Thoracic aorta (tissue), 2 donors: Measurements from ENCODE around the gene MBTPS1. TPM values are rescaled to one million over a fixed set of nuclear protein-coding genes. Genes with fewer than 3 reads are reported as not detected.

Experiments used
- ATAC-seq: fragments of 150-250 bp; one replicate; pipeline ENCODE4 v1.8.0; 2017; ENCODE audit warnings: low read depth; ENCODE audit not compliant: insufficient number of reproducible peaks, low FRiP score
- DNase-seq: peaks from one replicate; pipeline ENCODE4 v3.0.0-alpha.2; 2020; ENCODE audit warnings: low spot score
- H3K27ac ChIP-seq, 2 donors: fragments of 200-600 bp; sonication (generic); 1 replicate in 1 of 2; 2 replicates in 1 of 2; pipeline ENCODE4 v1.5.1; 2016; ENCODE audit warnings: mild to moderate bottlenecking in 2 of 2, moderate library complexity in 2 of 2
- H3K27me3 ChIP-seq: fragments of 200-600 bp; sonication (generic); replicated peaks from 2 replicates; pipeline ENCODE4 v1.6.0; 2016; ENCODE audit warnings: mild to moderate bottlenecking; ENCODE audit not compliant: insufficient read depth
- H3K36me3 ChIP-seq: fragments of 200-600 bp; sonication (generic); one replicate; pipeline ENCODE4 v1.5.1; 2016
- H3K4me1 ChIP-seq, 2 donors: fragments of 200-600 bp; sonication (generic); 1 replicate in 1 of 2; 2 replicates in 1 of 2; pipeline versions ENCODE4 v1.5.1 to v1.6.0; 2016; ENCODE audit warnings: low read depth in 2 of 2, mild to moderate bottlenecking in 1 of 2; ENCODE audit not compliant: control insufficient read depth in 1 of 2
- H3K4me3 ChIP-seq: fragments of 200-600 bp; sonication (generic); 2 replicates; pipeline ENCODE4 v1.5.1; 2016; ENCODE audit warnings: mild to moderate bottlenecking
- H3K9me3 ChIP-seq: fragments of 200-600 bp; sonication (generic); 2 replicates; pipeline ENCODE4 v1.5.1; 2016
- CTCF ChIP-seq: fragments of 200-600 bp; sonication (generic); IDR thresholded peaks from one replicate; pipeline ENCODE4 v1.5.1; 2019; ENCODE audit warnings: antibody characterized with exemption
- total RNA-seq, 2 donors: library from RNA; depleted of rRNA; stranded (reverse); fragments of >200 nt; gene quantifications; one replicate each; pipeline versions ENCODE4 v1.1.0 to v1.2.3, GENCODE V29; 2016

MBTPS1 gene
- total RNA-seq, 2 donors from 2014 or later, result 91.9 to 98.2 TPM

DNA sequence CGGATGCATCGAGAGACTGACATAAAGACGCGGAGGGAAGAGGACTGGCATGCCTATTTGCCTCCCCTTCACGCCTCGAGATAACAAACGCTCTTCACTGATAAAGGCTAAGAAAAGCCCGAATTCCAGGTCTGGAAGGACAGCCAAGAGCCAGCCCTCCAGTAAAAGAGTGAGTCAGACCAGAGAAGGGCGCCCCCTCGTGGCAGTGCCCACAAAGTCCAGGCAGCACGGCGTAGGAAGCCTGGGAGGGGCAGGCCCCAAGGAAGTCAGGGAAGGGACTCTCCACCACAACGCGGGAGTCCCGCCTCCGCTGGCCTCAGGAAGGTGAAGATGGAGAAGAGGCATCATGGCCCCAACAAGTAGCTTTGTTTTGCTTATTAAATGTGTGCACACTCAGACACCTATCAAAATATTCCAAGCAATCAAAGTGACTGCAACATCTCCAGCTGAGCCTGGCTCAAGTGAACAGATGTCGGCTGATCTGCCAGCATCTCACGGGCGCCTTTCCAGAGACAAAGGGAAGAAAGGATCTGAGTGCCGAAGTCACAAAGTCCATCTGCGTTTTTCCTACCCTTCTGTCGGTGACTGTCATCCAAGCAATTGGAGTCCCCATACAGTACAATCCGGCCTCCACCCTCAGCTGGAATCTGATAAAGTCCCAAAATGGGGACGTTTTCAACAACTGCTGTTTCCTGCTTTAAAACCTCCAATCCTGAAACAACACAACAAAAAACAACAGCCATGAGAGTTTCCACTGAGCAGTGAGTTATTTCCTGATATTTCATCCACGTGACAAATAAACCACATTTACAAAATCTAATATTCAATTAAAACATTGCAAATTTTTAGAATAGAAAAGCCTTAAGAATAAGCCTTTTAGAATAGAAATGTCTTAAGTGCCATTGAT, 53.8 kb downstream of the MBTPS1 start:
- Histone ChIP-seq H3K4me3 (no peak overlapping the region), H3K9me3 (no peaks in the 10 kb centered on the region), H3K4me1 (no peaks in the 10 kb centered on the region), H3K27me3 (no peaks in the 10 kb centered on the region), H3K36me3 (peaks cover 53% of the 10 kb centered on the region), H3K27ac (no peak overlapping the region)
- peak; percentile 74 for TF ChIP-seq CTCF
- DNase-seq, result peak; percentile 36
- peak; percentile 57 for ATAC-seq

DNA sequence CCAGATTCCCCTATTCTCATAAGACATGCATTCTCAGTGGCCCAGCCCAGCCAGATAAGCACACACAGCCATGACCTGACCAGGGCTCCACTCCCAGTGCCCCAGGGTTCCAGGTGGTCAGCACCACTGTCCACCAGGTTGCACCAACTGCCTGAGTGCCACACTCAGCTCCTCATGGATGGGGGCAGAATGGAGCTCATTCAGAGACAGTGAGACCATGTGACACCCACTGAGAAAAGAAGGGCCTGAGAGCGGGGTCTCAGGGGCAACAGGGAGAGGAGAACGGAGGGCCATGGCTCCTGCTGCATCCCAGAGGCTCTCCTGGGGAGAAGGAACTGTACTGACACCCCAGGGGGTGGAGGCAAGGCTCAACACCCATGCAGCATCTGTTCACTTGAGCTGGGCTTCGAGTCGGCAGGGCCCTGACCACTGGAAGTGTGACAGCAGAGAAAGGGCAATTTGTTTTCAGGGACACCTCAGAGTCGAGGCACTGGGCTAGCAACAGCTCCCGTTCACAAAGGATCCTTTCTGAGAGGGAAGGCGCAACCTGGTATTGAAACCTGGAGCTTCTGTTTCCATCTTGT, 55.4 kb downstream of the MBTPS1 start:
- H3K27ac ChIP-seq, result no peak overlapping the region
- H3K27me3 ChIP-seq, result no peaks in the 10 kb centered on the region
- no peaks in the 10 kb centered on the region for H3K9me3 ChIP-seq
- DNase-seq (no peak), ATAC-seq (no peak)
- no peak for TF ChIP-seq CTCF
- H3K4me3 ChIP-seq, result no peak overlapping the region
- no peaks in the 10 kb centered on the region for H3K4me1 ChIP-seq
- peaks cover 53% of the 10 kb centered on the region for H3K36me3 ChIP-seq

DNA sequence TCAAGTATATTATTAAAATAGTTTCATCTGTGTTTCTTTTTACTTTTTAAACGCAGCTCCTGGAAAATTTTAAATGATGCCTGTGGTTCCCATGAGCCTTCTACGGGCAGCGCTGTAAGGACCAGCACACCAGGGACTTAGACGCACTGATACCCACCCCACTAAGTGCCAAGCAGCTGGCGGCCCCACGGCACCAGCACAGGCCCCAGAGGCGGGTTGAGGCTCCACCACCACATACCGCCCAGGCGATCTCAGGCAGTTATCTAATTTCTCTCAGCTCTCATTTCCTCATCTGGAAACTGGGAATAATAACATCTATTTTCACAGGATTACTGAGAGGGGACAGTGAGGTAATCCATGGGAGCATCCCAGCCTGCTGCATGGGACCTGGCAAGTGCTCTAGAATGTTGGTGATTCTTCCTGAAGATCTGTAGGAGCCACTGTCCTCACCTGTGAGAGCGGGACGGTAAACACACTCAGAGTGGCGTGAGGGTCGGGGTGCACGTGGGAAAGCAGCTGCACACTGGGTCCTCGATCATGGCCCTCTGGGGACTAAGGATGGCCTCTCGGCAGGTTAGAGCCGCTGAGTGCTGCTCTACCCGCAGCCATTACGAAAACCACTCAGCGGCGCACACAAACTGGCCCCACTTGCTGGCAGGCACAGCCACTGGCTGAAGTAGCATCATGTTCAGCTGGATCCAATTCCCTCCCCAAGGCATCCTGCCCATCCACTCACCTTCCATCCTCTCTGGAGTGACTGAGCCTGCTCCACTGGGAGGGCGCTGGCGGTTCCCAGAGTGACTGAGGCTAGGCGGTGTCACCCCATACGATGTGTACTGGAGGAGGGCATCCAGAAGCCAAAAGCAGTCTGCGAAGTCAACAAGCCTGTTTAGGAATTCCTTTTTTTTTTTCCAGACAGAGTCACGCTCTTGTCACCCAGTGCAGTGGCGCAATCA, 56.5 kb downstream of the MBTPS1 start:
- H3K36me3 ChIP-seq, result peaks cover 50% of the 10 kb centered on the region
- TF ChIP-seq CTCF, result no peak

GRCh38 chr16:84059111-84059510, 57.6 kb downstream of the MBTPS1 start:
- H3K27ac ChIP-seq, result no peak overlapping the region
- DNase-seq (no peak), ATAC-seq (no peak)
- no peak for TF ChIP-seq CTCF
- H3K4me3 ChIP-seq, result no peak overlapping the region
- H3K36me3 ChIP-seq, result peaks cover 61% of the 10 kb centered on the region
- H3K9me3 ChIP-seq, result no peaks in the 10 kb centered on the region
- no peaks in the 10 kb centered on the region for H3K27me3 ChIP-seq
- H3K4me1 ChIP-seq, result no peaks in the 10 kb centered on the region

More for the DNA sequence above, 56.5 kb downstream of the MBTPS1 start:
- no peaks in the 10 kb centered on the region for H3K27me3 ChIP-seq
- ATAC-seq (no peak), DNase-seq (no peak)
- no peak overlapping the region for H3K4me3 ChIP-seq
- H3K27ac ChIP-seq, result no peak overlapping the region
- no peaks in the 10 kb centered on the region for H3K4me1 ChIP-seq
- H3K9me3 ChIP-seq, result no peaks in the 10 kb centered on the region
